ENCODE data around the gene CUL2. TPM values are rescaled to one million over a fixed set of nuclear protein-coding genes. Genes with fewer than 3 reads are reported as not detected.

The CUL2 gene
- total and polyA plus RNA-seq, 2 donors (not counting 1 experiment from before 2014, with no cell fraction given) = 7.3 to 36.9 TPM

GRCh38 chr10:35056133-35056532 lies 34.0 kb downstream of the CUL2 start:
- H3K9ac ChIP-seq (ENCODE audit: low read length) = no peak overlapping the region
- intact Hi-C loops (cut with micrococcal nuclease) = no loop called here
- no peak for TF ChIP-seq CTCF (IDR thresholded peaks at IDR 0.05)
- no peak for TF ChIP-seq EZH2 (IDR thresholded peaks at IDR 0.05; ENCODE audit: borderline replicate concordance, insufficient read depth, low read depth, low read length, poor library complexity, severe bottlenecking)
- peaks cover 3% of the 10 kb centered on the region for H3K79me2 ChIP-seq (ENCODE audit: control insufficient read depth, insufficient read depth, low read length)
- H3K27ac ChIP-seq (ENCODE audit: low read length in 2 of 2) = no peak overlapping the region
- H3K4me2 ChIP-seq (replicated peaks; ENCODE audit: low read depth, low read length, poor library complexity, severe bottlenecking) = no peak overlapping the region
- Mint-ChIP-seq H3K4me1 (peaks cover 9% of the 10 kb centered on the region), H3K9me3 (ENCODE audit: insufficient read depth) (no peaks in the 10 kb centered on the region), H3K4me3 (no peak overlapping the region), H3K27me3 (no peaks in the 10 kb centered on the region), H3K27ac (no peak overlapping the region)
- no peaks in the 10 kb centered on the region for H3K9me3 ChIP-seq (ENCODE audit: control extremely low read depth in 1 of 3, control insufficient read depth in 2 of 3, insufficient read depth in 1 of 3, low read length in 2 of 3)
- 100% methylated on average over 1 of the region's 1 CpG for WGBS (ENCODE audit: insufficient coverage)
- ChIA-PET POLR2A (no interaction called here), CTCF (no interaction called here)
- H3K4me1 ChIP-seq (ENCODE audit: control insufficient read depth in 2 of 2, insufficient read depth in 2 of 2, low read length in 2 of 2) = peaks cover 3 to 6% of the 10 kb centered on the region in 2 donors
- peaks cover 15 to 64% of the 10 kb centered on the region in 2 experiments for H3K36me3 ChIP-seq (replicated peaks in 1 of 2; ENCODE audit: control extremely low read depth in 1 of 2, control insufficient read depth in 1 of 2, extremely low read depth in 1 of 2, insufficient read depth in 2 of 2, low read length in 1 of 2)
- no peaks in the 10 kb centered on the region for H3K27me3 ChIP-seq (replicated peaks in 1 of 4; ENCODE audit: control extremely low read depth in 1 of 4, control insufficient read depth in 3 of 4, insufficient read depth in 4 of 4, low read length in 3 of 4)
- no peak for DNase-seq
- H4K20me1 ChIP-seq (ENCODE audit: control insufficient read depth, insufficient read depth, low read length, poor library complexity, severe bottlenecking) = no peaks in the 10 kb centered on the region
- ATAC-seq (ENCODE audit: low read depth) = no peak
- no peak overlapping the region for H3K4me3 ChIP-seq (ENCODE audit: control extremely low read depth in 1 of 5, extremely low read depth in 1 of 5, insufficient read depth in 1 of 5, low read depth in 2 of 5, low read length in 4 of 5)
- no peak overlapping the region for H2AFZ ChIP-seq (ENCODE audit: insufficient read depth, low read depth, low read length, poor library complexity, severe bottlenecking)

- H3K27ac ChIP-seq (ENCODE audit: low read length in 2 of 2) = no peak overlapping the region
- peaks cover 13% of the 10 kb centered on the region for H3K4me1 Mint-ChIP-seq
- DNase-seq (no peak), ATAC-seq (ENCODE audit: low read depth) (no peak)
- peaks cover 0 to 3% of the 10 kb centered on the region in 2 donors for H3K4me1 ChIP-seq (ENCODE audit: control insufficient read depth in 2 of 2, insufficient read depth in 2 of 2, low read length in 2 of 2)
- H3K4me2 ChIP-seq (replicated peaks; ENCODE audit: low read depth, low read length, poor library complexity, severe bottlenecking) = no peak overlapping the region
- no peaks in the 10 kb centered on the region for H4K20me1 ChIP-seq (ENCODE audit: control insufficient read depth, insufficient read depth, low read length, poor library complexity, severe bottlenecking)
- ChIA-PET CTCF (no interaction called here), POLR2A (no interaction called here)
- no peak overlapping the region for H3K27ac Mint-ChIP-seq
- no peak overlapping the region for H2AFZ ChIP-seq (ENCODE audit: insufficient read depth, low read depth, low read length, poor library complexity, severe bottlenecking)
- no peak overlapping the region for H3K9ac ChIP-seq (ENCODE audit: low read length)
- no peaks in the 10 kb centered on the region for H3K79me2 ChIP-seq (ENCODE audit: control insufficient read depth, insufficient read depth, low read length)
- H3K9me3 Mint-ChIP-seq (ENCODE audit: insufficient read depth) = no peaks in the 10 kb centered on the region
- peaks cover 13 to 66% of the 10 kb centered on the region in 2 experiments for H3K36me3 ChIP-seq (replicated peaks in 1 of 2; ENCODE audit: control extremely low read depth in 1 of 2, control insufficient read depth in 1 of 2, extremely low read depth in 1 of 2, insufficient read depth in 2 of 2, low read length in 1 of 2)
- H3K9me3 ChIP-seq (ENCODE audit: control extremely low read depth in 1 of 3, control insufficient read depth in 2 of 3, insufficient read depth in 1 of 3, low read length in 2 of 3) = no peaks in the 10 kb centered on the region
- no peaks in the 10 kb centered on the region for H3K27me3 Mint-ChIP-seq
- no peaks in the 10 kb centered on the region for H3K27me3 ChIP-seq (replicated peaks in 1 of 4; ENCODE audit: control extremely low read depth in 1 of 4, control insufficient read depth in 3 of 4, insufficient read depth in 4 of 4, low read length in 3 of 4)
- no peak overlapping the region for H3K4me3 Mint-ChIP-seq
- no peak overlapping the region for H3K4me3 ChIP-seq (ENCODE audit: control extremely low read depth in 1 of 5, extremely low read depth in 1 of 5, insufficient read depth in 1 of 5, low read depth in 2 of 5, low read length in 4 of 5)
- intact Hi-C loops (cut with micrococcal nuclease) = no loop called here
- no peak for TF ChIP-seq EZH2 (IDR thresholded peaks at IDR 0.05; ENCODE audit: borderline replicate concordance, insufficient read depth, low read depth, low read length, poor library complexity, severe bottlenecking)
- no peak for TF ChIP-seq CTCF (IDR thresholded peaks at IDR 0.05)
These were observed 39.6 kb downstream of the CUL2 start for GRCh38 chr10:35050568-35050967.

Measured in B cell (primary cell).